Ishikawa (cell line): Measurements from ENCODE around the gene SIDT2.

ENCODE experiments used
- CEBPB ChIP-seq: IDR thresholded peaks from 2 replicates; pipeline ENCODE4 v1.6.1; 2012
- CREB1 ChIP-seq: IDR thresholded peaks from 2 replicates; pipeline ENCODE4 v1.6.1; 2012; ENCODE audit warnings: low read depth
- EGR1 ChIP-seq: IDR thresholded peaks from 2 replicates; pipeline ENCODE4 v1.6.1; 2012
- EP300 ChIP-seq: IDR thresholded peaks from 2 replicates; pipeline ENCODE4 v1.6.1; 2012; ENCODE audit warnings: borderline replicate concordance
- FOXM1 ChIP-seq: IDR thresholded peaks from 2 replicates; pipeline ENCODE4 v1.6.1; 2012; ENCODE audit warnings: low read depth, borderline replicate concordance
- MAX ChIP-seq: IDR thresholded peaks from 2 replicates; pipeline ENCODE4 v1.6.1; 2012
- NFIC ChIP-seq: IDR thresholded peaks from 2 replicates; pipeline ENCODE4 v1.6.1; 2012
- RAD21 ChIP-seq: IDR thresholded peaks from 2 replicates; pipeline ENCODE4 v1.6.1; 2012; ENCODE audit warnings: low read depth
- REST ChIP-seq: IDR thresholded peaks from 2 replicates; pipeline ENCODE4 v1.6.1; 2012; ENCODE audit warnings: low read depth, mild to moderate bottlenecking
- TAF1 ChIP-seq: IDR thresholded peaks from 2 replicates; pipeline ENCODE4 v1.6.1; 2012; ENCODE audit warnings: low read depth, mild to moderate bottlenecking
- TCF12 ChIP-seq: IDR thresholded peaks from 2 replicates; pipeline ENCODE4 v1.6.1; 2012; ENCODE audit warnings: low read depth
- TEAD4 ChIP-seq: IDR thresholded peaks from 2 replicates; pipeline ENCODE4 v1.6.1; 2012
- USF1 ChIP-seq: IDR thresholded peaks from 2 replicates; pipeline ENCODE4 v1.6.1; 2012
- YY1 ChIP-seq: IDR thresholded peaks from 2 replicates; pipeline ENCODE4 v1.6.1; 2012; ENCODE audit warnings: low read depth
- ZBTB7A ChIP-seq: IDR thresholded peaks from 2 replicates; pipeline ENCODE4 v1.6.1; 2012; ENCODE audit warnings: low read depth

Gene SIDT2

GRCh38 chr11:117178210-117179034, at the start of gene SIDT2:
Gene SIDT2 (plus strand): TSS chr11:117178743. CDS start chr11:117179264, 521 bp downstream.
- no peak for TF ChIP-seq USF1
- no peak for TF ChIP-seq REST
- TF ChIP-seq FOXM1, result no peak; the same call in 1 of the 2 replicates
- peak; percentile 14; the same call in 1 of the 2 replicates for TF ChIP-seq EGR1
- TF ChIP-seq MAX, result peak; percentile 98
- TF ChIP-seq TCF12, result no peak
- peak; percentile 51; the same call in 1 of the 2 replicates for TF ChIP-seq TAF1
- TF ChIP-seq YY1, result peak; percentile 37; the same call in 1 of the 2 replicates
- TF ChIP-seq NFIC, result no peak
- peak; percentile 80; the same call in 1 of the 2 replicates for TF ChIP-seq ZBTB7A
- no peak for TF ChIP-seq RAD21
- peak; percentile 37; the same call in 1 of the 2 replicates for TF ChIP-seq EP300
- no peak; the same call in 1 of the 2 replicates for TF ChIP-seq TEAD4
- TF ChIP-seq CREB1, result peak; percentile 74
- no peak for TF ChIP-seq CEBPB

GRCh38 chr11:117130879-117131278, 47.7 kb upstream of the SIDT2 start:
- TF ChIP-seq CREB1, result no peak
- TF ChIP-seq EGR1, result no peak
- no peak for TF ChIP-seq TAF1
- TF ChIP-seq ZBTB7A, result no peak

GRCh38 chr11:117134431-117134830, 44.1 kb upstream of the SIDT2 start:
- no peak for TF ChIP-seq RAD21
- TF ChIP-seq EGR1, result no peak
- TF ChIP-seq MAX, result no peak
- TF ChIP-seq ZBTB7A, result no peak
- no peak; the same call in 1 of the 2 replicates for TF ChIP-seq TEAD4
- TF ChIP-seq USF1, result no peak
- TF ChIP-seq TCF12, result no peak
- TF ChIP-seq CEBPB, result no peak
- no peak for TF ChIP-seq EP300
- no peak for TF ChIP-seq CREB1
- no peak for TF ChIP-seq NFIC
- no peak for TF ChIP-seq FOXM1
- no peak for TF ChIP-seq TAF1
- no peak for TF ChIP-seq REST
- TF ChIP-seq YY1, result no peak

GRCh38 chr11:117143390-117143789, 35.2 kb upstream of the SIDT2 start:
- TF ChIP-seq CREB1, result no peak
- TF ChIP-seq USF1, result no peak
- no peak for TF ChIP-seq TEAD4
- no peak for TF ChIP-seq EP300

- TF ChIP-seq TAF1 (peak; percentile 79), MAX (peak; percentile 95), REST (no peak), TEAD4 (peak; percentile 4; the same call in 1 of the 2 replicates), YY1 (no peak; the same call in 1 of the 2 replicates), NFIC (peak; percentile 18), TCF12 (no peak; the same call in 1 of the 2 replicates), CREB1 (peak; percentile 67), CEBPB (no peak), FOXM1 (no peak; the same call in 1 of the 2 replicates)
Measured at GRCh38 chr11:117143871-117144476, 34.6 kb upstream of the SIDT2 start, which contains the start of gene PAFAH1B2. Gene PAFAH1B2 (plus strand): TSS chr11:117144287. CDS start chr11:117152448, 8,161 bp downstream.
